ENCODE results near the gene VIPR1. TPM values are rescaled to one million over a fixed set of nuclear protein-coding genes. Genes with fewer than 3 reads are reported as not detected.

Gene VIPR1
- total and polyA plus RNA-seq, 11 donors = 0.96 to 5.4 (median 2.4) TPM

DNA sequence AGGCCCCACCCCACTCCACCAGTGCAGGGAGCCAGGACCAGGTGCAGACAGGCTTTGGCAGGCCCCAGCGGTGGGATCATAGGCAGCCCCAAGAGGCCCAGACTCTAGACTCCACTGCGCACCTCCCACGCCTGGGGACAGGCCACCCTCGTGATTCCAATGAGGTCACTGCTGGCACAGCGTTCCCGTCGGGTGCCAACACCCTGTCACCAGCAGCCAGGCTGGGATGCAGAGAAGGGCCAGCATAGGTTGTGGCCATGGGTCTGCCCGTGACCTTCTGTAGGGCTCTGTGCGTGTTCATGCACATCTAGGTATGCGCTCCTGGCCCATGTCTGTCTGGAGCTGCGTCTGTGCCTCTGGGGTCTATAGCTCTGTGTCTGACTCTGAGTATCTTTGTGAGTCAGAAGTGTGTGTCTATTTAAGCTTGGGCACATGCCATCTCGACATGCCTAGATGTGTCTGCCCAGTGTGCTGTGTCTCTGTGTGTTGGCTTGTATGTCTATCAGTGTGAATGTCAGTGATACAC, 13.0 kb downstream of the VIPR1 start:
- intact Hi-C loops (cut with DNase I) = no loop called here
- Histone ChIP-seq H3K4me1 (peaks cover 0 to 56% (median 17%) of the 10 kb centered on the region in 12 donors), H3K9me3 (no peaks in the 10 kb centered on the region), H3K4me3 (no peak overlapping the region), H3K27ac (peak overlapping the region in 11 of 12 donors; percentile 26 to 85 (median 64)), H3K36me3 (no peaks in the 10 kb centered on the region), H3K27me3 (no peaks in the 10 kb centered on the region)
- 48 to 100% (median 58%) methylated on average over 3 to 12 of the region's 12 CpGs for WGBS, 4 donors
- TF ChIP-seq POLR2A (IDR thresholded peaks at IDR 0.05) = no peak
- TF ChIP-seq, protein P1, sequence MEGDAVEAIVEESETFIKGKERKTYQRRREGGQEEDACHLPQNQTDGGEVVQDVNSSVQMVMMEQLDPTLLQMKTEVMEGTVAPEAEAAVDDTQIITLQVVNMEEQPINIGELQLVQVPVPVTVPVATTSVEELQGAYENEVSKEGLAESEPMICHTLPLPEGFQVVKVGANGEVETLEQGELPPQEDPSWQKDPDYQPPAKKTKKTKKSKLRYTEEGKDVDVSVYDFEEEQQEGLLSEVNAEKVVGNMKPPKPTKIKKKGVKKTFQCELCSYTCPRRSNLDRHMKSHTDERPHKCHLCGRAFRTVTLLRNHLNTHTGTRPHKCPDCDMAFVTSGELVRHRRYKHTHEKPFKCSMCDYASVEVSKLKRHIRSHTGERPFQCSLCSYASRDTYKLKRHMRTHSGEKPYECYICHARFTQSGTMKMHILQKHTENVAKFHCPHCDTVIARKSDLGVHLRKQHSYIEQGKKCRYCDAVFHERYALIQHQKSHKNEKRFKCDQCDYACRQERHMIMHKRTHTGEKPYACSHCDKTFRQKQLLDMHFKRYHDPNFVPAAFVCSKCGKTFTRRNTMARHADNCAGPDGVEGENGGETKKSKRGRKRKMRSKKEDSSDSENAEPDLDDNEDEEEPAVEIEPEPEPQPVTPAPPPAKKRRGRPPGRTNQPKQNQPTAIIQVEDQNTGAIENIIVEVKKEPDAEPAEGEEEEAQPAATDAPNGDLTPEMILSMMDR (IDR thresholded peaks at IDR 0.05) = no peak
- DNase-seq = peak; percentile 73 to 88 (median 85)
- ATAC-seq = peak; percentile 89 to 95 (median 92)

DNA sequence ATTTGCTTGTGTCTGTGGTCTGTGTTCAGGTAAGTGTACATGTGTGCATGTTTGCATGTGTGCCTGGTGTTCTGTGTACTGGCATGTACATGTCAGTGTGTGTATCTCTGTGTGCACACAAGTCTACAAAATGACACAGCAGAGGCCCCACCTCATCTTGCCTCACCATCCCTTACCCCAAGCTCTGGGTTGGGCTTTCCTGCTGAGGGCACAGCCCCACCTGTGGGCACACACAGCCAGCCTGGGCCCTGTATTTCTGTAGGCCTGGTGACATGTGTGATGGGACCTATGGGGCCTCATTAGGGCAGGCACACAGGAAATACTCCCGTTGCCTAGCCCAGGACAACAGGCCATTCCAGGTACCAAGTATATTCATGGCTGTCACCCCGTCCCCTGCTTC, 13.5 kb downstream of the VIPR1 start:
- Histone ChIP-seq H3K27me3 (no peaks in the 10 kb centered on the region), H3K36me3 (no peaks in the 10 kb centered on the region), H3K27ac (peak overlapping the region in 9 of 12 donors; percentile 26 to 85 (median 71)), H3K4me3 (no peak overlapping the region), H3K4me1 (peaks cover 0 to 56% (median 13%) of the 10 kb centered on the region in 12 donors), H3K9me3 (no peaks in the 10 kb centered on the region)
- DNase-seq = peak in 1 of 5 donors; percentile 15
- no peak for TF ChIP-seq POLR2A (IDR thresholded peaks at IDR 0.05)
- TF ChIP-seq, protein P1 (IDR thresholded peaks at IDR 0.05) = no peak
- intact Hi-C loops (cut with DNase I) = no loop called here
- no peak for ATAC-seq
- WGBS, 4 donors = 68 to 100% (median 72%) methylated on average over 1 to 2 of the region's 2 CpGs

DNA sequence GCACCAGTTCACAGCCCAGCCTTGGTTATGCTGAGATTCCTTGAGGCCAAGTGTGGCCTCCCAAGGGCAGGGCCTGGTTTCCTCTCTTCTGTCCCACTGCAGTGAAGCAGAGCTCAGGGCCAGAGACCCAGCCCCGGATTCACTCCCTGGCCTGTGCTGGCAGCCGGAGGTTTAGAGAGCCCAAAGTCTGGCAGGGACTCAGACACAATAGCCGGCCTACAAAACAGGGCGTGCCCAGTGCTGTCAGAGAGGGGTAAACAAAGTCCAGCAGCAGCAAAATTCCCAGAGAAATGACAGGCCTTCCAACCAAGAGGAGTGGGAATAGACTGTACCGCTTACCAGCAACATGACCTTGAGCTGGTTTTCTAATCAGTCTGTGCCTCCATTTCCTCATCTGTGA, 14.0 kb downstream of the VIPR1 start:
- Histone ChIP-seq H3K4me1 (peaks cover 0 to 53% (median 9%) of the 10 kb centered on the region in 12 donors), H3K36me3 (no peaks in the 10 kb centered on the region), H3K4me3 (no peak overlapping the region), H3K27me3 (no peaks in the 10 kb centered on the region), H3K9me3 (no peaks in the 10 kb centered on the region), H3K27ac (peak overlapping the region in 7 of 12 donors; percentile 54 to 85 (median 72))
- 57 to 65% (median 63%) methylated on average over 3 to 5 of the region's 5 CpGs for WGBS, 4 donors
- DNase-seq (peak in 1 of 5 donors; percentile 20), ATAC-seq (peak in 1 of 4 donors; percentile 4)
- no peak for TF ChIP-seq POLR2A (IDR thresholded peaks at IDR 0.05)
- TF ChIP-seq, protein P1 (IDR thresholded peaks at IDR 0.05) = no peak
- intact Hi-C loops (cut with DNase I) = no loop called here

DNA sequence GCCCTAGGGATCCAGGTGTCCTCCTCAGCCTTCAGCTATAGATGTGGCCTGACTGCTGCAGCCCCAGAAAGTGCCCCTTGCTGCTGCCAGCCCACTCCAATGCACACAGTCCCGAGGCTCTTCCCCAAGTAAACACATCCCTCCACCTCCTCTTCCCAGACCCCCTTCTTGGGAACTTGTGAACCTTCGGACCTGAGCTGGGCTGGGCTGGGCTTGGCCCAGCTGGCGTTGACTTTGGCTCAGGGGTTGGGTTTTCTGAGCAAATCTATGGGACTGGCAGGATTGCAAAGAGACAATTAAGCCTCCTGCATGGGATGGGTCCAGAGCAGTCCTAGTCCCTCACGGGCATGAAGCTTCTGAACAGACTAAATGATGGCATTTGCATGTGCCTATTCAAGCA, 14.7 kb downstream of the VIPR1 start:
- Histone ChIP-seq H3K36me3 (no peaks in the 10 kb centered on the region), H3K9me3 (no peaks in the 10 kb centered on the region), H3K4me3 (no peak overlapping the region), H3K4me1 (peaks cover 0 to 48% (median 8%) of the 10 kb centered on the region in 12 donors), H3K27me3 (no peaks in the 10 kb centered on the region), H3K27ac (no peak overlapping the region)
- peak in 1 of 5 donors; percentile 18 for DNase-seq
- WGBS, 4 donors = 54 to 76% (median 69%) methylated on average over 4 of the region's 4 CpGs
- TF ChIP-seq, protein P1 (IDR thresholded peaks at IDR 0.05) = no peak
- TF ChIP-seq POLR2A (IDR thresholded peaks at IDR 0.05) = no peak
- ATAC-seq = no peak
- intact Hi-C loops (cut with DNase I) = no loop called here

All from heart left ventricle (tissue), 16 donors.